HL-60 (cell line): ENCODE results near the gene FAM89B.

Source experiments
- DNase-seq, 2 experiments: peaks; one replicate each; pipeline ENCODE4 v3.0.0-alpha.2; 2010 to 2020; ENCODE audit warnings: low read depth in 1 of 2, low spot score in 1 of 2
- H3K27ac ChIP-seq: fragments of 250-450 bp; sonication (Bioruptor Pico); replicated peaks from 2 replicates; pipeline ENCODE4 v1.5.1; 2020; ENCODE audit warnings: mild to moderate bottlenecking, moderate library complexity
- H3K27me3 ChIP-seq: fragments of 250-450 bp; sonication (Bioruptor Pico); 2 replicates; pipeline ENCODE4 v1.5.1; 2021; ENCODE audit warnings: mild to moderate bottlenecking, moderate library complexity; ENCODE audit not compliant: insufficient read depth, poor library complexity, severe bottlenecking
- H3K4me3 ChIP-seq: replicated peaks from 2 replicates; pipeline ENCODE4 v1.5.1; 2011; ENCODE audit warnings: mild to moderate bottlenecking, control low read depth, low read length; ENCODE audit not compliant: insufficient read depth
- CTCF ChIP-seq: IDR thresholded peaks from one replicate; pipeline ENCODE4 v1.5.1; 2011; ENCODE audit warnings: low read length, control low read depth, inconsistent platforms; ENCODE audit not compliant: insufficient read depth
- GABPA ChIP-seq: IDR thresholded peaks from 2 replicates; pipeline ENCODE4 v1.6.1; 2012; ENCODE audit warnings: low read depth
- POLR2AphosphoS5 ChIP-seq: IDR thresholded peaks from 2 replicates; pipeline ENCODE4 v1.6.1; 2012; ENCODE audit warnings: low read depth
- REST ChIP-seq: IDR thresholded peaks from 2 replicates; pipeline ENCODE4 v1.6.1; 2012; ENCODE audit warnings: low read depth; ENCODE audit not compliant: insufficient replicate concordance
- SPI1 ChIP-seq: IDR thresholded peaks from 2 replicates; pipeline ENCODE4 v1.6.1; 2012; ENCODE audit warnings: low read depth, mild to moderate bottlenecking, borderline replicate concordance

FAM89B gene

GRCh38 chr11:65557280-65558001 lies 14.9 kb upstream of the FAM89B start:
- DNase-seq = no peak
- Histone ChIP-seq H3K27me3 (no peaks in the 10 kb centered on the region), H3K4me3 (no peak overlapping the region), H3K27ac (no peak overlapping the region)
- TF ChIP-seq REST (no peak), POLR2AphosphoS5 (no peak), CTCF (no peak), SPI1 (no peak), GABPA (no peak)

GRCh38 chr11:65558002-65558929 lies 14.1 kb upstream of the FAM89B start, which contains the start of gene LTBP3:
TSS of gene LTBP3 (minus strand) at chr11:65558359. CDS start at chr11:65557959, 400 bp downstream.
- Histone ChIP-seq H3K4me3 (peak within 1 kb of the TSS; percentile 26), H3K27ac (no peak within 1 kb of the TSS), H3K27me3 (no peaks in the 10 kb centered on the region)
- TF ChIP-seq CTCF = no peak
- no peak for TF ChIP-seq POLR2AphosphoS5
- TF ChIP-seq GABPA = no peak
- peak in 1 of 2 experiments; percentile 44 for DNase-seq

GRCh38 chr11:65558930-65559509 lies 13.3 kb upstream of the FAM89B start:
- no peak overlapping the region for H3K27ac ChIP-seq
- H3K4me3 ChIP-seq = no peak overlapping the region
- no peaks in the 10 kb centered on the region for H3K27me3 ChIP-seq
- no peak for TF ChIP-seq POLR2AphosphoS5
- TF ChIP-seq CTCF = no peak
- no peak for TF ChIP-seq REST
- no peak for TF ChIP-seq GABPA
- no peak for TF ChIP-seq SPI1
- DNase-seq = no peak
